Thyroid gland (tissue), 4 donors: ENCODE measurements around the gene TSPAN4. TPM values are rescaled to one million over a fixed set of nuclear protein-coding genes. Genes with fewer than 3 reads are reported as not detected.

Experiments
- DNase-seq, 2 donors: peaks; one replicate each; pipeline ENCODE4 v3.0.0-alpha.2; 2019
- H3K27ac ChIP-seq, 3 donors: fragments of 200-600 bp; sonication (generic); 1 replicate in 2 of 3; 2 replicates in 1 of 3; pipeline ENCODE4 v1.5.1; 2016 to 2019; ENCODE audit warnings: mild to moderate bottlenecking in 1 of 3, moderate library complexity in 1 of 3
- H3K27me3 ChIP-seq: fragments of 200-600 bp; sonication (generic); one replicate; pipeline ENCODE4 v1.5.1; 2019
- H3K36me3 ChIP-seq, 2 donors: fragments of 200-600 bp; sonication (generic); one replicate each; pipeline ENCODE4 v1.5.1; 2016 to 2019
- H3K4me1 ChIP-seq, 2 donors: fragments of 200-600 bp; sonication (generic); one replicate each; pipeline ENCODE4 v1.5.1; 2017 to 2019
- H3K4me3 ChIP-seq, 3 donors: fragments of 200-600 bp; sonication (generic); replicated peaks in 1 of 3; 1 replicate in 2 of 3; 2 replicates in 1 of 3; pipeline ENCODE4 v1.5.1; 2016; ENCODE audit warnings: mild to moderate bottlenecking in 1 of 3
- H3K9me3 ChIP-seq: fragments of 200-600 bp; sonication (generic); one replicate; pipeline ENCODE4 v1.5.1; 2017
- POLR2A ChIP-seq, 2 donors: fragments of 450-650 bp; IDR thresholded peaks; one replicate each; pipeline ENCODE4 v1.6.1; 2017; ENCODE audit warnings: antibody characterized with exemption in 2 of 2, mild to moderate bottlenecking in 2 of 2, moderate library complexity in 1 of 2
- WGBS, 2 donors: methylation state at CpG; one replicate each; pipeline ENCODE4 v1.1.5; 2017; 5-methylcytosine and 5-hydroxymethylcytosine counted together
- intact Hi-C: fragments of 100-400 bp; cut with DNase I; formaldehyde crosslinking; loops from one replicate; pipeline ENCODE4 v1.15.1; 2023
- total RNA-seq, 4 donors: library from RNA; depleted of rRNA; stranded (reverse); fragments of >200 nt; gene quantifications; one replicate each; pipeline ENCODE4 v1.2.3, GENCODE V29; 2016
- TF ChIP-seq, protein P1 (sequence below), 6 experiments: fragments of 200-600 bp in 3 of 6; fragments of 450-650 bp in 3 of 6; sonication (generic) in 3 of 6; IDR thresholded peaks; one replicate each; pipeline ENCODE4 v1.5.1; 2016 to 2019; ENCODE audit warnings: antibody characterized with exemption in 6 of 6, mild to moderate bottlenecking in 2 of 6, inconsistent platforms in 1 of 6, moderate library complexity in 1 of 6

TSPAN4 gene
- total RNA-seq, 4 donors from 2014 or later, result 86.1 to 127 (median 107) TPM

DNA sequence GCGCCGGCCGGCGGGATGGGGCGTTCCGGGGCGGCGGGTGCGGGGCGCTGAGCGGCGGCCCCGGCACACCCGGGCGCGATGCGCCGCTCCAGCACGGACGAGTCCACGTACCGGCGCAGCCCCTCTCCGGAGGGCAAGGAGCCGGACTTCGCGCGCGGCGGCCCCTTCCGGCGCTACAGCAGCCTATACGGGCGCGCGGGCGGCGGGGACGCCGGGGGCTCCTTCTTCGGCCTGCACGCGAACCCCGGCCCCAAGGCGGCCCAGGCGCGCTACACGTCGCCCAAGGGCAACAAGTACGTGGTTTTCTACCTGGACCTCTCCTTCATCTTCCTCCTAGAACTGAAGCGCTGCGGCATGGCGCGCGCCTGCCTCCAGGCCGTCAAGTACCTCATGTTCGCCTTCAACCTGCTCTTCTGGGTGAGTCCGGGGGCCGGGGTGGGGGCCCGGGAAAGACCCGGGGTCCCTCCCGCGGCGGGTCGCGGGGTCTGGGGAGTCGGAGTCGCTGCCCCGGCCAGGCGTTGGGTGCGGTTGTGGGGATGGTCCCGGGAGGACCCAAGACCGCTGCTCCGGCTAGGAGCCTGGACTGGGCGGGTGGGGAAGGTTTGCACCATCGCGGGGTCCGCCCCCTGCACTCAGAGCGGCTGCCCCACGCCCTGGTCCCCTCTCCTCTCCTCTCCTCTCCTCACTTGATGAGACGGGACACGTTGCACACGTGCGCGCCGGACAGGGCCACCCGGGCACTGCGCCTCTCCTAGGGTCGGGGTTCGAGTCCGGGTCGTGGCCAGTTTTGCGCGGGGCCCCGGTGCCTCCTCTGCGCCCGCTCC lies 7.5 kb downstream of the TSPAN4 start:
- H3K4me3 ChIP-seq, result peak overlapping the region in 1 of 3 donors; percentile 17
- H3K9me3 ChIP-seq, result no peaks in the 10 kb centered on the region
- no peak for TF ChIP-seq POLR2A (IDR thresholded peaks at IDR 0.05)
- TF ChIP-seq, protein P1, sequence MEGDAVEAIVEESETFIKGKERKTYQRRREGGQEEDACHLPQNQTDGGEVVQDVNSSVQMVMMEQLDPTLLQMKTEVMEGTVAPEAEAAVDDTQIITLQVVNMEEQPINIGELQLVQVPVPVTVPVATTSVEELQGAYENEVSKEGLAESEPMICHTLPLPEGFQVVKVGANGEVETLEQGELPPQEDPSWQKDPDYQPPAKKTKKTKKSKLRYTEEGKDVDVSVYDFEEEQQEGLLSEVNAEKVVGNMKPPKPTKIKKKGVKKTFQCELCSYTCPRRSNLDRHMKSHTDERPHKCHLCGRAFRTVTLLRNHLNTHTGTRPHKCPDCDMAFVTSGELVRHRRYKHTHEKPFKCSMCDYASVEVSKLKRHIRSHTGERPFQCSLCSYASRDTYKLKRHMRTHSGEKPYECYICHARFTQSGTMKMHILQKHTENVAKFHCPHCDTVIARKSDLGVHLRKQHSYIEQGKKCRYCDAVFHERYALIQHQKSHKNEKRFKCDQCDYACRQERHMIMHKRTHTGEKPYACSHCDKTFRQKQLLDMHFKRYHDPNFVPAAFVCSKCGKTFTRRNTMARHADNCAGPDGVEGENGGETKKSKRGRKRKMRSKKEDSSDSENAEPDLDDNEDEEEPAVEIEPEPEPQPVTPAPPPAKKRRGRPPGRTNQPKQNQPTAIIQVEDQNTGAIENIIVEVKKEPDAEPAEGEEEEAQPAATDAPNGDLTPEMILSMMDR (IDR thresholded peaks at IDR 0.05), result no peak
- 32% methylated on average over 22 of the region's 97 CpGs; no CpG with 5 or more reads in 1 of the 2 donors for WGBS, 2 donors
- DNase-seq, result peak in 1 of 2 donors; percentile 31
- no peak overlapping the region for H3K27ac ChIP-seq
- intact Hi-C loops, result loop anchor here (5.0 kb wide), 1 partner anchor 202 kb away; no protein-coding TSS in a partner anchor
- H3K4me1 ChIP-seq, result peaks cover 35 to 50% of the 10 kb centered on the region in 2 donors
- no peaks in the 10 kb centered on the region for H3K36me3 ChIP-seq
- no peaks in the 10 kb centered on the region for H3K27me3 ChIP-seq

DNA sequence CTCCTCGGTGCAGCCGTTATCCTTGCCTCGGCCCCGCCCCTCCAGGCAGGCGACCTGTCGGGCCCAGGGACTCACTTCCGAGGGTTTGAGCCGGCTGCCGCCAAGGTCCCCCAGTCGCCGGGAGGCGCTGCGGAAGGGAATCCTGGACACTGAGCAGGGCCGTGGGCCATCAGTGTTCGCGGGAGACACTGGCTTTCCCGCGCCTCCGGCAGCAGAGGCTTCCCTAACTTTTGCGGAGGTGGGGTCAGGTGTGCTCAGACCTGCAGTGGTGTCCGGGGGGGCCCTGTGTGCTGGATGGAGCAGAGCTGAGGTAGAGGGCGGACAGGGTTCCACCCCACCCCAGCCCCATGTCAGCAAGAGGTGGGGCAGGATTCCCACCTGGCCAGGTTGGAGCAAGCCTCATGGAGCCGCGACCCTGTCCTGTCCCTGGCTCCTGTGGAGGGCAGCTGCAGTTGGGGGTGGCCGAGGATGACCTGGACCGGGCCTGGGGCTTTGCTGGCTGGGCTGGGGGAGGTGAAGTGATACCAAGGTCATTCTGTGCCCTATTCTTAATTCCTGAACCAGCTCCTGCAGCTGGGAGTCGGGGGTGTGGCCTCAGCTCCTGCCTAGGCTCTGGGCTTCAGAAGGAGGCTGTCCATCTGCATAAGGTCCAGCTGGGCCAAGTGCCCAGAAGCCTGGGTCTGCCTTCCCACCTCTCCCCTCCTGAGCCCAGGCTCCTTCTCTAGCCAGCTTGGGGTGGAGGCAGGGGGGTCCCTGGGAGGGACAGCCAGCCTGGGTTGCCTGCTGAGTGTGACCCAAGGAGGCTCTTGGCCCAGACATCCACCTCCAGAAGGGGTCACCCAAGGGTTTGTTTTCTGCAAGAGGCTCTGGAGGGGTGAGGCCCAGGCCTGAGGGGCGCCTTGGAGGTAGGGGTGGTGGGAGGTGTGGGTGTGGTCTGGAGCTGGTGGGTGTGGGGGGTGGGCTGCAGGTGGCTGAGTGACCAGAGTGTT lies 8.4 kb downstream of the TSPAN4 start:
- Histone ChIP-seq H3K4me3 (no peak overlapping the region), H3K4me1 (peaks cover 26 to 41% of the 10 kb centered on the region in 2 donors), H3K27me3 (no peaks in the 10 kb centered on the region), H3K36me3 (no peaks in the 10 kb centered on the region), H3K9me3 (no peaks in the 10 kb centered on the region), H3K27ac (no peak overlapping the region)
- WGBS, 2 donors, result 76 to 83% methylated on average over 10 to 20 of the region's 28 CpGs
- DNase-seq, result no peak
- TF ChIP-seq, protein P1 (IDR thresholded peaks at IDR 0.05), result no peak
- no peak for TF ChIP-seq POLR2A (IDR thresholded peaks at IDR 0.05)
- intact Hi-C loops, result no loop called here

DNA sequence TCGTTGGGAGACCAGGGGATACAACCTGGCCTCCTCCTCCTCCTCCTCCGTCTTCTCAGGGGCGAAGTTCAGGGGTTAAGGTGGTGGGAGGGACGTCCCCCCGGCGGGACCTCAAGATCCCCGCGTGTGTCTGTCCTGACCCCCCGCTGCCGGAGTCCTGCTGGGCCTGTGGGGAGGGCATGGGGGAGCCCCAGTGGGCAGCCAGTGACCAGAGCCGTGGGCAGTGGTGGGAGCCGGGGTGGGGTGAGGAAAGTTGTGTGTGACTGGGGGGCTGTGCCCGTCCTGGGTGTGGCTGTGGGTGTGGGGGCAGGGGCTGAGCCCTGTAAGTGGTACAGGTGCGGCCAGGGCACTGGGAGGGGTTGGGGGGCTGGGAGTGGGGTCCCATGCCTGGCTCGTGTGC lies 10.1 kb downstream of the TSPAN4 start:
- Histone ChIP-seq H3K4me3 (no peak overlapping the region), H3K27me3 (no peaks in the 10 kb centered on the region), H3K27ac (no peak overlapping the region), H3K4me1 (peaks cover 24 to 32% of the 10 kb centered on the region in 2 donors), H3K9me3 (no peaks in the 10 kb centered on the region), H3K36me3 (no peaks in the 10 kb centered on the region)
- no peak for TF ChIP-seq POLR2A (IDR thresholded peaks at IDR 0.05)
- TF ChIP-seq, protein P1 (IDR thresholded peaks at IDR 0.05), result no peak
- WGBS, 2 donors, result 85 to 92% methylated on average over 13 to 15 of the region's 15 CpGs
- intact Hi-C loops, result no loop called here
- no peak for DNase-seq

DNA sequence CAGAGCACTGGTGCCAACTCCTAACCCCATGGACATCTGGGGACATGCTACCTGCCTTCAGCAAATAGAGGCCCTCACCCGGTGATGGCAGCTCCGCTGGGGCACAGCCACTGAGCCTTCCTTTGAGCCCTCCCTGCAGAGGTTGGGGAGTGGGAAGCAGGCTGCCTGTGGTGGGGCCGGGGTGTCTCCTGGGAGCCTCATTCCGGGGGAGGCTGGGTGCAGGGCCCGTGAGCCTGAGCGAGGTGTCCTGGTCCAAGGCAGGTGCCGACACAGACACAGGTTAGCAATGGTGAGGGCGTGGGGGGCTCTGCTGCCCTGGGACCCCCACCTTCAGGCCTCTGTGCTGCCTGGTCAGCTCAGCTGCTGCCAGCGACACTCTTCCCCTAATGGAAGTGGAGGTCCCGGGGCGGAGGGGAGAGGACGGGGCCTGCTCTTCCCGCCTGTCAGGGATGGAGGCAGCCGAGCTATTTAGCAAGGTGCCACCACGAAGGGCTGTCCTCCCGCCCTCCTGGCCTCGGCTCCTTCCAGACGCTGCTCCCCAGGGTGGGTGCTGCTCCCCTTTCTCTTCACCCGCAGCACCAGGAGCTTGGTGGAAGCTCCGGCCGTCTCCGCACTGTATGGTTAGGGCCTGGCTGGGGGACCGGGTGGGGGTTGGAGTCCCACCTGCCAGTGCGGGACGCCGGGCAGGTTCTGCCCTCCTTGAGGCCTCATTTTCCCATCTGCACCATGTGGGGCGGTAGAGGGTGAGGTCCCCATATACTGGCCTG lies 11.2 kb downstream of the TSPAN4 start:
- Histone ChIP-seq H3K4me1 (peaks cover 14 to 21% of the 10 kb centered on the region in 2 donors), H3K27me3 (no peaks in the 10 kb centered on the region), H3K4me3 (no peak overlapping the region), H3K36me3 (no peaks in the 10 kb centered on the region), H3K27ac (no peak overlapping the region), H3K9me3 (no peaks in the 10 kb centered on the region)
- DNase-seq, result no peak
- WGBS, 2 donors, result 93 to 96% methylated on average over 8 to 12 of the region's 27 CpGs
- TF ChIP-seq, protein P1 (IDR thresholded peaks at IDR 0.05), result no peak
- no peak for TF ChIP-seq POLR2A (IDR thresholded peaks at IDR 0.05)
- intact Hi-C loops, result no loop called here
